Bronchial epithelial cell (primary cell): ENCODE results near the gene SASH1. TPM values are rescaled to one million over a fixed set of nuclear protein-coding genes. Genes with fewer than 3 reads are reported as not detected.
A peak's percentile ranks its signal among the peaks of the same experiment; 100 is the strongest.

ENCODE experiments used
- DNase-seq: peaks from one replicate; pipeline ENCODE4 v3.0.0-alpha.2; 2010; ENCODE audit warnings: low read depth
- FAIRE-seq: peaks from 2 replicates; lab custom pipeline; 2011; peaks lifted over from hg19 to GRCh38; lab: Jason Lieb, UNC
- H3K27me3 ChIP-seq: 2 replicates; pipeline ENCODE4 v1.5.1; 2011; ENCODE audit warnings: low read length; ENCODE audit not compliant: control insufficient read depth, insufficient read depth
- H3K36me3 ChIP-seq: 2 replicates; pipeline ENCODE4 v1.5.1; 2011; ENCODE audit warnings: low read length; ENCODE audit not compliant: control insufficient read depth, insufficient read depth
- H3K4me3 ChIP-seq: 2 replicates; pipeline ENCODE4 v1.5.1; 2011; ENCODE audit warnings: mild to moderate bottlenecking, low read depth, low read length, control low read depth
- CTCF ChIP-seq: IDR thresholded peaks from 2 replicates; pipeline ENCODE4 v1.5.1; 2011; ENCODE audit warnings: mild to moderate bottlenecking, moderate library complexity, low read length, control low read depth, inconsistent platforms; ENCODE audit not compliant: insufficient read depth, severe bottlenecking
- total RNA-seq: library from RNA; depleted of rRNA; stranded (reverse); fragments of >200 nt; gene quantifications from 2 replicates; pipeline ENCODE4 v1.2.1, GENCODE V29; 2014

Gene SASH1
- total RNA-seq, 1 donor from 2014 or later = 3.9 TPM

- no peak for TF ChIP-seq CTCF
- no peak overlapping the region for H3K4me3 ChIP-seq
- no peak for DNase-seq
- H3K36me3 ChIP-seq = no peaks in the 10 kb centered on the region
- FAIRE-seq = no peak
- H3K27me3 ChIP-seq = no peaks in the 10 kb centered on the region
Measured at GRCh38 chr6:148465011-148465335, 122.3 kb downstream of the SASH1 start.

- no peak for TF ChIP-seq CTCF
- DNase-seq (no peak), FAIRE-seq (no peak)
- no peaks in the 10 kb centered on the region for H3K27me3 ChIP-seq
- H3K36me3 ChIP-seq = no peaks in the 10 kb centered on the region
- H3K4me3 ChIP-seq = no peak overlapping the region
Measured at GRCh38 chr6:148465670-148466069, 123.0 kb downstream of the SASH1 start.

GRCh38 chr6:148466158-148466557, 123.5 kb downstream of the SASH1 start:
- DNase-seq = no peak
- no peak for TF ChIP-seq CTCF
- FAIRE-seq = no peak
- H3K36me3 ChIP-seq = no peaks in the 10 kb centered on the region
- no peaks in the 10 kb centered on the region for H3K27me3 ChIP-seq
- H3K4me3 ChIP-seq = no peak overlapping the region

GRCh38 chr6:148467926-148468325, 125.3 kb downstream of the SASH1 start:
- Histone ChIP-seq H3K36me3 (no peaks in the 10 kb centered on the region), H3K4me3 (no peak overlapping the region), H3K27me3 (no peaks in the 10 kb centered on the region)
- DNase-seq (no peak), FAIRE-seq (no peak)
- no peak for TF ChIP-seq CTCF

- no peak for TF ChIP-seq CTCF
- FAIRE-seq (peak; percentile 13), DNase-seq (no peak)
- Histone ChIP-seq H3K27me3 (no peaks in the 10 kb centered on the region), H3K4me3 (no peak overlapping the region), H3K36me3 (no peaks in the 10 kb centered on the region)
Measured at GRCh38 chr6:148470156-148470555, 127.5 kb downstream of the SASH1 start.
